GM19438 (cell line): ENCODE data around the gene TBCCD1.

Experiments used
- ATAC-seq: cut with Tn5 transposase; IDR thresholded peaks from one replicate; pipeline ENCODE4 v1.9.1; 2021; ENCODE audit warnings: low read depth; ENCODE audit not compliant: unreplicated experiment

The TBCCD1 gene, protein sequence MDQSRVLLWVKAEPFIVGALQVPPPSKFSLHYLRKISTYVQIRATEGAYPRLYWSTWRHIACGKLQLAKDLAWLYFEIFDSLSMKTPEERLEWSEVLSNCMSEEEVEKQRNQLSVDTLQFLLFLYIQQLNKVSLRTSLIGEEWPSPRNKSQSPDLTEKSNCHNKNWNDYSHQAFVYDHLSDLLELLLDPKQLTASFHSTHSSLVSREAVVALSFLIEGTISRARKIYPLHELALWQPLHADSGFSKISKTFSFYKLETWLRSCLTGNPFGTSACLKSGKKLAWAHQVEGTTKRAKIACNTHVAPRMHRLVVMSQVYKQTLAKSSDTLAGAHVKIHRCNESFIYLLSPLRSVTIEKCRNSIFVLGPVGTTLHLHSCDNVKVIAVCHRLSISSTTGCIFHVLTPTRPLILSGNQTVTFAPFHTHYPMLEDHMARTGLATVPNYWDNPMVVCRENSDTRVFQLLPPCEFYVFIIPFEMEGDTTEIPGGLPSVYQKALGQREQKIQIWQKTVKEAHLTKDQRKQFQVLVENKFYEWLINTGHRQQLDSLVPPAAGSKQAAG

DNA sequence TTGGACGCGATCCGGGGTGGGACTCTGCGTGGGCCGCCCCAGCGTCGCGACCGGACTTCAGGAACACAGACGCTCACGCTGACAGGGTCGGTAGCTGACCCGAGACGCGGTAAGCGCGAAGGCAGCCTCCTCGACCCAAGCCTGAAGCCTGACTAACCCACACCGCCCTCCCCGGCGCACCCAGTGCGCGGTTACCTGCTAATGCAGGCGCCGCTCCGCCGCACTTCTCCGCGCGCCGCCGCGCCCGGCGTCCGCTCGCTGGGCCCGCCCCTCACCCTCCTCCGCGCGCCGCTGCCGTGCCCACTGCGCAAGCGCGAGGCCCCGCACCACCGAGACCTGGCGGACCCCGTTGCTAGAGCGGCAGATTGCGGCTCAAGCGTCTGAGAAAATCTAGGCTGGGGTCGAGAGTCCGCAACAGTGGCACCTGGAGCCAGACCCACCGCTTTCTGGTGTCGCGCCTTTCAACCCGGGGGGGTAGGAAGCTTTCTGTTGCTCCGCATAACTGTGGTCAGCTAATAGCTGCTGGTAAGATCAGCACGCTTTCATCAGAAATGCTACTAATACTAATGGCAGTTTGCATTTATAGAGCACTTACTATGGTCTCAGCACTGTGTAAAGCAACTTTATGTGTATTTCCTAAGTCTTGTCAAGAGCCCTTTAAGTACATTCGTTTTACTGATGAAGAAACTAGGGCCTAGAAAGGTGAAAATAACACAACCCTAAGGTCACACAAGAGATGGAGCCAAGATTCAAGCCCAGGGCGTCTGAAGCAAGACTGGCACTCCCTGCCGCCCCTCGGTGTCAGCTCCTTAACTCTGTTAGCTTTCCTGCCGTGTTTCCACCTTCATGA, at the start of gene TBCCD1:
TSS of gene TBCCD1 (minus strand) at position 268 of the 850 bp plus-strand sequence. CDS start 3,010 bp downstream, outside the sequence.
- ATAC-seq = peak; percentile 45

DNA sequence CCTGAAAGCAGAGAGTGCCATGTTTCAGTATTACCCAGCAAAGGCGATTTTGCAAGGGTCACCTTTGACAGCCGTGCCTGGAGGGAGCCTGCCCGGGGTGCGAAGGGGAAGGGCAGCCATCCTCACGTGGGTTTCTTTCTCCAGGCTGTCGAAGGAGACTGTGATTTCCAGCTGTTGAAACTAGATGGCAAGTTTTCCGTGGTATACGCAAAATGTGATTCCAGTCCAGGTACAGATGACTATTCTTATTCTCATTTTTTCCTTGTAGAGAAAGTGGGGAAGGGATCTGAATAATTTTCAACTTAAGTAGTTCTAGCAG, 49.1 kb upstream of the TBCCD1 start:
- no peak for ATAC-seq

DNA sequence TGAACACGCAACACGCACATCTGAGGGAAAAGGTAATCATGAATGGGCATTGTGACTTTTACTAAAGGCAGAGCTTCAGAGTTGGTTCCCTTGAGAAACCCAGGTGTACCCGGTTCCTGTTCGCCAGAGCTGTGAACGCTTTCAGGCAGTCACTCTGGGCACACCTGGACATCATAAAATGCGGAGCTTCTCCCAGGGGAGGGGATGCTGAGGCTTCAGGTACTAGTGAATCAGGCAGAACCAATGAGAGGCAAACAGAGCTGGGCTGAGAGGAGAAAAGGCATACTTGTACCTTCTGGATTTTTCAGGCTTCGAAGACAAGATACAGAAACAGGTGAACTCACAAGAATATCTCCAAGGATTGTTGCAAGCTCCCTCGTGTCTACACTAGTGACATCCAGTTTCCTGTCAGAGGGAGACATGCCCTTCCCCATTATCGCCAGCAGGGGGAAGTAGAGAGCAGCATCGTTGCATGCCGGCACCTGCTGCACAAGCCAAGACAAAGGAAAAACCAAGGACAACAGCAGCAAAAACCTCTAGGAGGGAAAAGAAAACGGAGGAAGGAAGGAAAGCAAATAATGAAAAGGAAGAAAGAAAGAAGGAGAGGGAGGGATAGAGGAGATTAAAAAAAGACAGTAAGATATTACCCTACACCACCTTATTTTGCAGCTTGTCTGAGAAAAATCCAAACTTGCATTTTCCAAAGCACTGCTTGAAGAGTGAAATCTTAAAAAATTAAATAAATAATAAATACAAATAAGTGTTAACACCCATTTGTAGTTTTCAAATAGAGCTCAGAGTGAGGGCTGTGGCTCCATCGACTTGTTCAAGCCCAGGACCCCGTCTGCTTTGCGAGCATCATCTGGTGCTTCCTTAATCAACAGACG, 47.7 kb upstream of the TBCCD1 start:
- ATAC-seq = no peak

DNA sequence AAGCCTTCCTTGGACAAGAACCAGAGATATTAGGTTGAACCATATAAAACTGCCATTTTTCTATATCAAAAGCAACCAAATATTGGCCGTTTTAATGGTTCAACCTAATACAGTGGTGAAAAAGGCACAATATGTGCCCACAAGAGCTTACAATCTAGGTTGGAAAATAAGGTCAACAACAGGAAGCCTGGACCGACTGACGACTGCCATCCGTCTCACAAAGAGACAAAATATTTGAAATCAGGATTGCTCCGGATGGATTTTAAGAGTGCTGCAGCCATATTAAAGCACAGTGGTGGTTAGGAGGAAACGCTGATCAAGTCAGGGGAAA, 47.1 kb upstream of the TBCCD1 start:
- no peak for ATAC-seq

DNA sequence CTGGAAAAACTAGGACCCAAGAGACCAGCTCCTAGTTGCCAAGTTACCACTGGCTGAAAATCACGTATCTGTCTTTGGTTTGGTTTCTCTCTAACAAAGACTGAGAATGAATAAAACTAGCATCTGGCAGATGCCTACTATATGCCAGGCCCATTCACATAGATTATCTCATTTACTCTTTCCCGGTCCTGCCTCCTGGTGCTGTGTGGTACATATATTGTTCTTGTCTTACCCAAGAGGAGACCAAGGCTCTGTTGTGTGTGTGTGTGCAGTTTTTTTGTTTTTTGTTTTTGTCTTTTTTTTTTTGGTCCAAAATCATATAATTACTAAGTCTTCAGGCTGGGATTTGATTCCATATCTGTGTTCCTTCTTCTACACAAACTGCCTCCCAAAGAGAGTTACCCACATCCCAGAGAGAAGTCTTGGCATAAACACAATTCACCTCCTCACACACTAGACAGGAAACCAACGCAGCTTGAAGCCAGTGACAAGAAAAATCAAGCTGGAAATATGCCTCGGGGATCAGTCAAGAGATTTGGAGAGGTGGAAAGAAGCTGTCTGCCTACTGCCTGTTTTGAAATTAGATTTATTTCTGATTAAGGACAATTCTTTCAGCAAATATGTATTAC, 46.6 kb upstream of the TBCCD1 start:
- ATAC-seq = no peak

DNA sequence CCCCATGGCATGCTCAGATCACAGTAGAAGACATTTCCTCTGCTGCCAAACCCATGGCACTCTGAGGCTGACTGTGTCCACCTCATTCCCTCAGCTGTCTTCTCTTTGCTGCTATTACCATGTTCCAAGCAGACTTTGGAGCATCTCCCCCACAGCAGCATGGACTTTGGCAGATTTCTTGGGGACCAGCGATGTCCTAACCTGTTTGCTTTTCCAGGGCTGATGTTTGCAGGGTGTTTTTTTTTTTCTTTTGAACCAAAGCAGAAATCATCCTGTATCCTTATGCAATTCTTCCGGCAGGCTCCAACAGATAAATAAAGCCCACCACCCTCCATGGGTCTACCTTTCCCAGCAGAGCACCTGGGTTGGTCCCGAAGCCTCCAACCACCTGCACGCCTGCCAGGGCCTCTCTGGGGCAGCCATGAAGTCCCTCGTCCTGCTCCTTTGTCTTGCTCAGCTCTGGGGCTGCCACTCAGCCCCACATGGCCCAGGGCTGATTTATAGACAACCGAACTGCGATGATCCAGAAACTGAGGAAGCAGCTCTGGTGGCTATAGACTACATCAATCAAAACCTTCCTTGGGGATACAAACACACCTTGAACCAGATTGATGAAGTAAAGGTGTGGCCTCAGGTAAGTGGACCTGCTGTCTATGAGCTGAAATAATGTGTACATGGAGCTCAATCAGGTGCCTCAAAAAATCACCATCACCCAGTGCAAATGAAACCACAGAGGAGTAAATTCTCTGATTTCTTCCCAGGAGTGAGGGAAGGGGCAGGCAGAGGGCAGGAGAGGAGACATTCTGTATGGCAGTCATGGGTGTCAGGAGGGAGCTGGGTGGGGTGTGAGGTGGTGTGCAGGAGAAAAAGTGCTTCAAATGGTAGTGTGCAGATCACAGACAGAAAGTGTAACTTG, 45.8 kb upstream of the TBCCD1 start, which contains the start of gene AHSG:
TSS of gene AHSG (plus strand) at position 340 of the 916 bp plus-strand sequence. CDS start at position 422, 82 bp downstream.
- ATAC-seq = no peak

DNA sequence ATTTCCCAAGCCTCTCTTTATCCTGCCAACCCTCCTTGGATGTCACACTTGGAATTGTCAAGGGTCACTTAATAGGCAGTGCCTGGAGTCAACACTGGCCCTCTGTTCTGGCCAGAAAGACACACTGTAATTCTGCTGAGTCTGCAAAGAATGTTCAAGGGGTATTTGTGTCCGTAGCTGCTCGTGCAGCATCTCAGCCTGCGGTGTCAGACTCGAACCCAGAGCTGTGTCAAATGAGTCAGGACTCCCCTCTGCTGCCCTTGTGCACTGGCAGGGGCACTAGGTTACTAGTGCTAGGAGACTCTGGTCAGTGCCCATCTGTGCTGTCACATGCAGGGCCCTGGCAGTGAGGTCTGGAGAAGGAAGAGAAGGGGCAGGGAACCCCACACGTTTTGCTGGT, 44.9 kb upstream of the TBCCD1 start:
- ATAC-seq = no peak

DNA sequence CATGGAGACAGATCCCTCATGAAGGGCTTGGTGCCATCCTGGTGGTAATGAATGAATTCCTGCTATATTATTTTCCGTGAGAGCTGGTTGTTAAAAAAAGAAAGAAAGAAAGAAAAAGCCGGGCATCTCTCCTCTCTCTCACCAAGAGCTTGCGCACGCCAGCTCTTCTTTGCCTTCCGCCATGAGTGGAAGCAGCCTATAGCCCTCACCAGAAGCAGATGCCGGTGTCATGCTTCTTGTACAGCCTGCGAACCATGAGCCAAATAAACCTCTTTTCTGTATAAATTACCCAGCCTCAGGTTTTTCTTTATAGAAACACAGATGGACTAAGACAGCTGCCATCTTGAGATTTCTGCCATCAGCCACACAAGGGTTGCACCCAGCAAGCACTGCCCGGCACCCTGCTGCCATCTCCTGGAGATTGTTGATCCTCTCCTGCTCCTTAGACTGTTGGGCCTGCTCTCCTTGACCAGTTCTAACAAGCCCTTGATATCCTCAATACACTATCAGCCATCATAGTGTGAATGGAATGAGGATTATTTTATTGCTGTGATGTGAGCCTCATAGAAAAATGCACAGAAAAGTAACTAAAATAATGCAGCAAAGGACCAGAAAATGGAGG, 42.2 kb upstream of the TBCCD1 start:
- ATAC-seq = no peak

DNA sequence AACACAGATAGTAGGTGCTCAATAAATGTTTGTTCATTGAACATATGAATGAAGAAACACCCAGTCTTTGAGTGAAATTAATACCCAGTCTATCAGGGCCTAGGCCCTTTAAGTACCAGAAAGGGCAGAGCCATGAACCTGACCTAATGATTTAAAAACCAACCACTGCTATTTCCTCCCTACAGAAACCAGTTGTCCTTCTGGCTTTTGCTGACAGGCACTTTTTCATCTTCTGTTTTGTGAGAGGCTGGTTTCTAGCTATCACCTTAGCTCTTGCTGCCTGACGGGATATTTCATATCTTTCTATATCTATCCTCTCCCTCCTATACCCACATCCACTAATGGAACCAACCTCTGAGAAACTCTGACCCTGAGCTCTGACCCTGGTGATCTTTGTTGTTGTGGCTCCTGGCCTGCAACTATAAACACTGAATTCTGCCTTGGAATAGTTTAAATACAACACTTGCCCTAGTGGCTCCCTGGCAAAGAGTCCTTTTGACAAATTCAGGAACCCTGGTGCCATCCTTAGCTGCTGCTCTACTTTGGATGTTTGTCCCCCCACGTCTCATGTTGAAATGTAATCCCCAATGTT, 41.6 kb upstream of the TBCCD1 start:
- no peak for ATAC-seq

DNA sequence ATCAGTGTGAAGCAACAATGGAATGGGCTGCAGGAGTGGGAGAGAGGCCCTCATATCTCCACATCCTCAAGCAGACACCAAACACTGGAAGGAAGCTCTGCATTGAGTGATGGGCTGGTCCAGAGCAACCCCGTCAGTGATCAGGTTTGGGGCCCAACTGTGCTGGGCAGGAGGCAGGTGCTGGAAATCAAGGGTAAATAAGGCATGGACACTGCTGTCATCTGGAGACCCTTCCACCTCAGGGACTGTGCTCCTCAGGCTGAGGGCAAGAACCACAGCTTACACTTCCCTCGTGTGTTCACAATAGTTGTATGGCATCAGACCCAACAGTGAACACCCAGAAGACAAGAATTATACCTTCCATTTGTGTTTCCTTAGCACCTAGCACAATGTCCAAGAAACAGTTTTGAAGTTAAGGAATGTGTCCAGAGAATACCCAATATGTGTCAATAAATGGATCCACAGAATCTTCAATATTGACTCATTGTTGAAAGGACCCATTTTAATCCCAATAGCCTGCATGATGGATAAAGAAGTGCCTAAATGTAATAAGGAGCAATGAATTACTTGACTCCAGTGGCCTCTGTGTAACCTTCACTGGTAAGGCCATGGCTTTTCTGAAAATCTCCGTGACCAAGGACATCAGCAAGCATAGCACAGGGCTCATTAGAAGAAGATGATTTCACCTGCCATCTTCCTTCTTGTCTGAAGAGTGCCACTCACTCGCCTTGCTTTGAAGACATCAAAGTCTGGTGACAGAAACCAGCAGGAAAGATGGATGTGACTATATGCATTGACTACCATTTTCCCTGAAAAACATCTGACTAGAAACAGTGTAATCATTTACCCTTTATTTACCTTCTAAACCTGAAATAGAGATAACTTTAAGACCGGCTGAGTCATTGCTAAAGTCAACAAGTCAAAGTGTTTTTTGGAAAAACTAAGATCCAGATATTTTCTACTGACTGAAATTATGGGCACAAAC, 38.7 kb upstream of the TBCCD1 start:
- no peak for ATAC-seq

DNA sequence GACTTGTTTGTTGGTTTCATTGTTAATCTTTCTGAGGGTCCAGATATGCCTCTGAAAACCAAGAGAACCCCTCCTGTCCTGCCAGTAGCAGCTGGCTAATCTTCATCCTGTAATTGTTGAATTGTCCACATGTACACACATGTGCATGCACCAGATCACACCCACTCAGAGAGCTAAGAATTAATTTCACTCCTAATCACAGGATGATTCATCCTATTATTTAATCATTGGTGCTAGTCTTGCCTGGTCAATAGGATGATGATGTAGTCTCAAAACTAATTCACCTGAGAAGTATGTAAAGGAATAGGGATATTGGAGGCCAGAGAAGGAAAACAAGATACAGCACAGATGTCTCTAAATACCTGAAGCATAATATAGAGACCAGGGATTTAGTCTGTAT, 37.9 kb upstream of the TBCCD1 start:
- no peak for ATAC-seq

DNA sequence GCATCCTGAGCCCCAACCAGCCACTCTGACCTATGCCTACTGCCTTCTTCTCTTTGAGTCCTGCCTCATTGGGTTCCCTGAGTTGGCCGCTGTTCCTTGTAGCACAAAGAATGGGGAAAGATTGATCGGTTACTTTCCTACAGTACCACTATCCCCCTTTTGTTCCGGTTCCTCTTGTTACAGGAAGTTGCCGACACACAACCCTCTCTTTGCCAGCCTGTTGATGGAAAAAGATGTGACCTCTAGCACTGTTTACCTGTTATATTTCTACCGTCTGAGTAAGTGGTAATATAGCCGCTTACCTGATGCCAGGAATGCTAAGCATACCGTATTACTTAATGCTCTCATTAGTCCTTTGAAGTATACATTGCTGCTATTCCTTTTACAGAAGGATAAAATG, 36.0 kb upstream of the TBCCD1 start:
- no peak for ATAC-seq

DNA sequence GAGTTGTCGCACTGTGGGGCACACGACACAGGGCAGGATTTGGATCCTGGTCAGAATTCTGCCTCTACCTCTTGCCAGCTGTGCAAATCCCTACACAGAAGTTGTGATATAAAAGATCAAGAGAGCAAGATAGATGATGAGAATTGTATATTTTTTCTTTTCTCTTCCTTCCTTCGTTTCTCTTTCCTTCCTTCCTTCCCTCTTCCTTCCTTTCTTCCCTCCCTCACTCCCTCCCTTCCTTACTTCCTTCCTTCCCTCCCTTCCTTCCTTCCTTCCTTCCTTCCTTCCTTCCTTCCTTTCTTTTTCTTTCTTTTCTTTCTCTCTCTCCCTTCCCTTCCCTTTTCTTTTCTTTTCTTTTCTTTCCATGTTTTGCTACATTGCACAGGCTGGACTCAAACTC, 33.8 kb upstream of the TBCCD1 start:
- ATAC-seq = no peak

DNA sequence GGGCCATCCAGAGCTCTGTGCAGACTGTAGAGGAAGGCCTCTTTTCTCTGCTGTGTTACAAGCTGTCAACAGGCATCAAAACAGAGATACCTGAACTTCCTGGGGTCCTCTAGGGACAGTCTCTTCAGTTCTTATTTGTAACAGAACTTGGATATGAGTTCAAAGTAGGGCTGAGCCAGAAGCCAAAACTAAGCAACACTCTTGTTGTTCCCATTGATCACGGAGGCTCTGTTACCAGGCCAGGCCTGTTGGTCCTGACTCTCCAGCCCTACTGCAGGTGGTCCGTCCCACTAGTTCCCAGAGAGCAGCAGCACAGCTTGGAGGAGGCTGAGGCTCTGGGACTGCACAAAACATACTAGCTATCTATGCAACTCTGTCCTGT, 32.6 kb upstream of the TBCCD1 start:
- ATAC-seq = no peak

DNA sequence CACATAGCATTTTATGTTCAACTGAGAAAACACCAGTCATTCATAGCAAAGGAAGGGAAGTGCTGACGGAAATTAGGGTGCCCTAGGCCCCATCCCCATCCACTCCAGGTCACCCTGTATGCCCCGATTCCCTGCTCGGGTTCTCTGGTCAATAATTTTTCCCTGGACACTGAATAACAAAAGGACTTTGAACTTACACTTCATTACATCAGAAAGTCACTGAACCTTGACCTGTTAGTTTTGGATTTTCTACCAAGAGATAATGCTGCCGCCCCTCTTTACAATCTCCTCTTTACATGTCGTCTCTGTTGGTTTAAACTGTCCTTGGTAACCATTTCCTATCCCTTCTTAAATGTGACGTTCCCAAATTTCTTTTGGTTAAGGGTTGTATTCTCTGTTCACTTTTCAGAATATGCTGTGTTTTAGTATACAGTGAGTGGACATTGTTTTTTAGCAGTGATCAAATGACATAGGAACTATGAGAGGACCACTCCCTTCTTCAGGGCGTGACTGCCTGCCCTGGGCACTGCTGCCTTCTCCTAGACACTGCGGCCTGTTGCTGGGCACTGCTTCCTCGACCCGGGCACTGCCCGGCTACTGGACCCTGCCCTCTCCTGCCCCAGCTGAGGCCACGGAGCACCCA, 32.1 kb upstream of the TBCCD1 start:
- no peak for ATAC-seq

DNA sequence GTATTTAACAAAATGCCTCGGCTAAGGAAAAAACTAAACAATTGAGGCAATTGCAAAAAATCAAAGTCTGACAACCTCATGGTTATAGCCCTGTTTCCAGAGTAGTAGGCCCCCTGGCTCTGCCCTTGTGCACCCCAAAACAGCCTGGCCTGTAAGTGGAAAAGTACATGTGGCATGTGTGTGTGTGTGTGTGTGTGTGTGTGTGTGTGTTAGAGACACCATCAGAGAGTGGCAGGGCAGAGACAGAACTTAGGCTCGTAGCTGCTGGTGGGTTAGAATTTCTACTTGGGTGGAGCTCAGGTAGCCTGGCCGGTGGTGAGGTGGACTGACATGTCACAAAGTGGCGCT, 31.6 kb upstream of the TBCCD1 start:
- no peak for ATAC-seq
